Stimulated activated CD4-positive, alpha-beta T cell treated with anti-CD3 and anti-CD28 coated beads, Interleukin-4, amount 100 ng/mL, for 48 hours (primary cell): ENCODE data around the gene GAGE12F.
"Not testable (repeated sequence)": the region's sequence is repeated elsewhere in the genome, so short reads cannot be mapped to it uniquely, and the experiment has no call there.

Experiments
- DNase-seq, 2 donors: peaks; one replicate each; pipeline ENCODE4 v3.0.0-alpha.2; 2020; ENCODE audit warnings: low read depth in 2 of 2

Gene GAGE12F

GRCh38 chrX:49560542-49560941 is at the start of gene GAGE12F:
Gene GAGE12F, plus strand, starts transcription at chrX:49560842. Its CDS starts 1,155 bp downstream, at chrX:49561997.
- DNase-seq, result not testable (repeated sequence)

DNA sequence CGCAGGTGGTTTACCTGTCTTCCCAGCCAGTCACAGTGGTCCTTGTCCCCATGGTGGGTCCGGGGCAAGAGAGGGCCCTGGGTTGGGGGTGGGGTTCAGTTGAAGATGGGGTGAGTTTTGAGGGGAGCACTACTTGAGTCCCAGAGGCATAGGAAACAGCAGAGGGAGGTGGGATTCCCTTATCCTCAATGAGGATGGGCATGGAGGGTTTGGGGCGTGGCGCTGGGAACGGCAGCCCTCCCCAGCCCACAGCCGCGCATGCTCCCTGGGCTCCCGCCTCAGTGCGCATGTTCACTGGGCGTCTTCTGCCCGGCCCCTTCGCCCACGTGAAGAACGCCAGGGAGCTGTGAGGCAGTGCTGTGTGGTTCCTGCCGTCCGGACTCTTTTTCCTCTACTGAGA is 28.8 kb upstream of the GAGE12F start, which contains the start of gene GAGE12C:
TSS of gene GAGE12C (plus strand) at position 301 of the 400 bp plus-strand sequence. CDS start 1,155 bp downstream, outside the sequence.
- not testable (repeated sequence) for DNase-seq

DNA sequence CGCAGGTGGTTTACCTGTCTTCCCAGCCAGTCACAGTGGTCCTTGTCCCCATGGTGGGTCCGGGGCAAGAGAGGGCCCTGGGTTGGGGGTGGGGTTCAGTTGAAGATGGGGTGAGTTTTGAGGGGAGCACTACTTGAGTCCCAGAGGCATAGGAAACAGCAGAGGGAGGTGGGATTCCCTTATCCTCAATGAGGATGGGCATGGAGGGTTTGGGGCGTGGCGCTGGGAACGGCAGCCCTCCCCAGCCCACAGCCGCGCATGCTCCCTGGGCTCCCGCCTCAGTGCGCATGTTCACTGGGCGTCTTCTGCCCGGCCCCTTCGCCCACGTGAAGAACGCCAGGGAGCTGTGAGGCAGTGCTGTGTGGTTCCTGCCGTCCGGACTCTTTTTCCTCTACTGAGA is 19.2 kb upstream of the GAGE12F start, which contains the start of gene GAGE12D:
TSS of gene GAGE12D (plus strand) at position 301 of the 400 bp plus-strand sequence. CDS start 1,155 bp downstream, outside the sequence.
- DNase-seq, result not testable (repeated sequence)

GRCh38 chrX:49550989-49551388 is 9.7 kb upstream of the GAGE12F start, which contains the start of gene GAGE12E:
Gene GAGE12E, plus strand, starts transcription at chrX:49551289. Its CDS starts 1,155 bp downstream, at chrX:49552444.
- not testable (repeated sequence) for DNase-seq

DNA sequence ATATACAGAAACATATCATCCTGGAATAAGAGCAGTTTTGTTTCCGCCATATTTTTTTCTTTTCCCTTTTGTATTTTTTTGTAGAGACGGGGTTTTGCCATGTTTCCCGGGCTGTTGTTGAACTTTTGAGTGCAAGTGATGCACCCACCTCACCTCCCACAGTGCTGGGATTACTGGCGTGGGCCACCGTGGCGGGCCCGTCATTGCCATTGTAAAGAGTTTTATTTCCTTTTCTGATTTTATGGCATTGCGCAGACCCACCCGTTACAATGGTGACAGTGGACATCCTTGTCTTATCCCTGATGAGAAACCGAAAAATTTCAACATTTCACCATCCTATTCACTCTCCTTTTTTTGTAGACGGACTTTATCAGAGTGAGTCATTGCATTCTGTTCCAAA is 8.1 kb downstream of the GAGE12F start:
- not testable (repeated sequence) for DNase-seq

DNA sequence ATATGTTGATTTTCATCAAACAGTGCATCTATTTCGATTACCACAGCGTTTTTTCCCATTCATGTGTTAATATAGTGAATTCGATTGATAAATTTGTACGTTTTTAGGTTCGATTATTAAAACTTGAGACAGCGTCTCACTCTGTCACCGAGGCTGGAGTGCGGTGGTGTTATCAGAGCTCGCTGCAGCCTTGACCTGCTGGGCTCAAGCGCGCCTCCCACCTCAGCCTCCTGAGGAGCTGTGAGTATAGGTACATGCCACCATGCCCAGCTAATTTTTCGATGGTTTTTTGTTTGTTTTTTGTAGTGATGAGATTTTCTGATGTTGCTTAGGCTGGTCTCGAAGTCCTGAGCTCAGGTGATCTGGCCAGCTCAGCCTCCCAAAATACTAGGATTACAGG is 8.5 kb downstream of the GAGE12F start:
- DNase-seq, result not testable (repeated sequence)

- not testable (repeated sequence) for DNase-seq
These were observed 9.5 kb downstream of the GAGE12F start, which contains the start of gene GAGE12G for GRCh38 chrX:49570100-49570499. Gene GAGE12G, plus strand, starts transcription at chrX:49570400. Its CDS starts 1,155 bp downstream, at chrX:49571555.

- DNase-seq, result not testable (repeated sequence)
These were observed 19.0 kb downstream of the GAGE12F start, which contains the start of gene GAGE12H for GRCh38 chrX:49579649-49580048. Gene GAGE12H, plus strand, starts transcription at chrX:49579949. Its CDS starts 1,155 bp downstream, at chrX:49581104.

- DNase-seq, result not testable (repeated sequence)
These were observed 28.6 kb downstream of the GAGE12F start, which contains the start of gene GAGE2A for GRCh38 chrX:49589196-49589595. Gene GAGE2A, plus strand, starts transcription at chrX:49589496. Its CDS starts 1,155 bp downstream, at chrX:49590651.

DNA sequence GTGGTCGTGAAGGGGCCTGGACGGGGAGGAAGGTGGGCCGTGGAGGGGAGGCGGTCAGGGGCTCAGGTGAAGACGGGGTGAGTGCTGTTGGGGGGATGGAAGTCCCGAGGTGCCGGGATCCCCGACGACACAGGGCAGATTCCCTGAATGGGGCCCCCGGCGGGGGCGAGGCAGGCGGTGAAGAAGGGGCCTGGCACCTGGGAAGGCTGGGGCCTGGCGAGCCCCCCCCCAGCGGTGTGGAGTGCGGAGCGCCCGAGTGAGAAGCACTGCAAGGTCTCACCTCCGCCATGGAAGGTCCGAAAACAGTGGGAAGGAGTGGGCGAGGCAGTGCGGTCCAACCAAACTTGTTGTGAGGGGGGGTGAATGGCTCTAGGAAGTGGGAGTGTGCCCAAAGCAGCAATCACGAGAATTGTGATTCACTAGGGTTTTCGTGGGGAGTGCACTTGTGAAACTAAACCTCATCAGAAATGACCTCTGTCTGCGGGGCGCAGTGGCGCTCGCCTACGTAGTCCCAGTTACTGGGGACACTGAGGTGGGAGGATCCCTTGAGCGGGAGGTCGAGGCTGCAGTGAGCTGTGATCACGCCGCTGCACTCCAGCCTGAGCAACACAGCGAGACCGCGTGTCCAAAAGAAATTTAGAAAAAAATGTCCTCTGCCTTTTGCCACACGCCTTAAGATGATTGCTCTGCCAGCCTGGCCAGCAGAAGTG is 29.3 kb downstream of the GAGE12F start:
- not testable (repeated sequence) for DNase-seq

DNA sequence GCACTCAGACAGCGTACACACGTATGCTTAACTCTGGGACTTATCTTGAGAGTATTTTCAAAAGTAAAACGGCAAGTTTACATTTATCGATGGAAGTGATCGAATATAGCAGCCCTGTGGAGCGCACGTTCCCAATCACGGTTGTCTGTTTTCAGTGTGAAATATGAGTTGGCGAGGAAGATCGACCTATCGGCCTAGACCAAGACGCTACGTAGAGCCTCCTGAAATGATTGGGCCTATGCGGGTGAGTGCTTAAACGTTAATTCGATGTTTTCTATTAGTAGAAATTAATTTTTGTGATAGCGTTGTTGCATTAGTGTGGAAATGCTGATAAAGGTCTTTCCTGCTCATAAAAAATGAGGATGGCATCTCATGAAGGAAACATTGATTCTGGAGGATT is 29.8 kb downstream of the GAGE12F start:
- not testable (repeated sequence) for DNase-seq

GRCh38 chrX:49598720-49599119 is 38.1 kb downstream of the GAGE12F start, which contains the start of gene GAGE1:
Gene GAGE1, plus strand, starts transcription at chrX:49599020. Its CDS starts 1,155 bp downstream, at chrX:49600175.
- DNase-seq, result not testable (repeated sequence)

DNA sequence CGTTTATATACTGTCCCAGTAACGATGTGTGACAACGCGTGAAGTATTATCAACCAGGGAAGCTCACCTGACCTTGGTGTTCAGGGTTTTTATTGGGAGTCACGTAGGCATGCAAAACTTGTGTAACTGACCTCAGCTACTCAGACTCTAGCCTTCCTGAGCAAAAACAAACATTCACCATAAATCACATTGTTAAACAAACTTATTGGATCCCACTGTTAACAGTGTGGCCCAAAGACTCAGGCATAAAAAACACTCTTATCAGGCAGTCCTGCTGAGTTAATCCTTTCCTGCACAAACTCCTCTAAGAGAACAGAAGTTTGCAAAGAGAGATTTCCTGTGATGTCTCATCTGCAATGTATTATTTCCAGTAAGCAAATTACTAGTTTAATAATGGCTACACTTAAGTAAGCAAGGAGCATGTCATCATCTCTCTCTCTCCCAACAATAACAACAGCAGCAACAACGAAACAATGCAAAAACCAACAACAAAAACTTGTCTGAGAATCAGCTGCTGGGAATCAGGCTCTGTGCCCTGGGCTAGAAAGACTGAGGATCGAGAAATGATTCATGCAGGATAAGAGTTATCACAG is 50.2 kb downstream of the GAGE12F start:
- DNase-seq, result no peak
